Kidney epithelial cell (primary cell): ENCODE measurements around the gene PCBD1. TPM values are rescaled to one million over a fixed set of nuclear protein-coding genes. Genes with fewer than 3 reads are reported as not detected.

Experiments used
- DNase-seq: peaks from one replicate; pipeline ENCODE4 v3.0.0-alpha.2; 2010; ENCODE audit warnings: low read depth
- H3K27me3 ChIP-seq: 2 replicates; pipeline ENCODE4 v1.6.0; 2011; ENCODE audit warnings: low read length; ENCODE audit not compliant: control insufficient read depth, insufficient read depth
- H3K36me3 ChIP-seq: 2 replicates; pipeline ENCODE4 v1.5.1; 2011; ENCODE audit warnings: low read length; ENCODE audit not compliant: control insufficient read depth, insufficient read depth
- H3K4me3 ChIP-seq: 2 replicates; pipeline ENCODE4 v1.5.1; 2011; ENCODE audit warnings: low read depth, mild to moderate bottlenecking, control low read depth, low read length
- total RNA-seq: library from RNA; depleted of rRNA; stranded (reverse); fragments of >200 nt; gene quantifications from 2 replicates; pipeline ENCODE4 v1.2.3, GENCODE V29; 2015
- TF ChIP-seq, protein P1 (sequence below): IDR thresholded peaks from 2 replicates; pipeline ENCODE4 v1.5.1; 2011; ENCODE audit warnings: mild to moderate bottlenecking, moderate library complexity, low read length, control low read depth, inconsistent platforms; ENCODE audit not compliant: insufficient read depth, poor library complexity, severe bottlenecking

Gene PCBD1
- total RNA-seq, 1 donor from 2014 or later, result 72.9 TPM

DNA sequence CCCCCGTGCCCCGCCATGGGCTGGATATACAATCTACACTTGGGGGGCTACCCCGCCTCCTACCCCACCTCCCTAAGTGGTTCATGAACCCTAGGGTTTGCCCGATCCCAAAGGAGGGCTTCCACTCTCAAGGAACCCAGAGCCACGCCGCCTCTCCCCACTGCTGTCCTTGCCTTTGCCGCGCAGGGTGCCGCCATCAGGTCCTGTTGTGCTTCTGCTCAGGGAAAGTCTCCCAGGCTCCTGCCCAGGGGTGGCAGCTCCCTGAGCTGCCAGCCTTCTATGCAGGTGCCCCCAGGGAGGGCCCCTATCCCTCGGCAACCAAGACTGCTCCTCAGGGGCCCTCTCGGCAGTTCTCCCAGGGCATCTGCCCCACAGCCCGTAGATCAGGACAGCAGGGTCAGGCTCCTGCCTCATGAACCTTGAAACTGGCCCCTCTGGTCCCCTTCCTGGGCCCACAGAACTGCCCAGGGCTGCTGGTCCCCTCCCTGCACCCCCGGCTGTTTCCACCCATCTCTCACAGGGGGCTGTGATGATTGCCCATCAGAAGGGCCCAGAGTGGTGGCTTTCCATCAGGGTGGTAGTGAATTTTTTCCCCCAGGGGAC lies 13.0 kb upstream of the PCBD1 start:
- Histone ChIP-seq H3K27me3 (peaks cover 14% of the 10 kb centered on the region), H3K36me3 (no peaks in the 10 kb centered on the region), H3K4me3 (no peak overlapping the region)
- TF ChIP-seq, protein P1, sequence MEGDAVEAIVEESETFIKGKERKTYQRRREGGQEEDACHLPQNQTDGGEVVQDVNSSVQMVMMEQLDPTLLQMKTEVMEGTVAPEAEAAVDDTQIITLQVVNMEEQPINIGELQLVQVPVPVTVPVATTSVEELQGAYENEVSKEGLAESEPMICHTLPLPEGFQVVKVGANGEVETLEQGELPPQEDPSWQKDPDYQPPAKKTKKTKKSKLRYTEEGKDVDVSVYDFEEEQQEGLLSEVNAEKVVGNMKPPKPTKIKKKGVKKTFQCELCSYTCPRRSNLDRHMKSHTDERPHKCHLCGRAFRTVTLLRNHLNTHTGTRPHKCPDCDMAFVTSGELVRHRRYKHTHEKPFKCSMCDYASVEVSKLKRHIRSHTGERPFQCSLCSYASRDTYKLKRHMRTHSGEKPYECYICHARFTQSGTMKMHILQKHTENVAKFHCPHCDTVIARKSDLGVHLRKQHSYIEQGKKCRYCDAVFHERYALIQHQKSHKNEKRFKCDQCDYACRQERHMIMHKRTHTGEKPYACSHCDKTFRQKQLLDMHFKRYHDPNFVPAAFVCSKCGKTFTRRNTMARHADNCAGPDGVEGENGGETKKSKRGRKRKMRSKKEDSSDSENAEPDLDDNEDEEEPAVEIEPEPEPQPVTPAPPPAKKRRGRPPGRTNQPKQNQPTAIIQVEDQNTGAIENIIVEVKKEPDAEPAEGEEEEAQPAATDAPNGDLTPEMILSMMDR, result no peak
- no peak for DNase-seq

DNA sequence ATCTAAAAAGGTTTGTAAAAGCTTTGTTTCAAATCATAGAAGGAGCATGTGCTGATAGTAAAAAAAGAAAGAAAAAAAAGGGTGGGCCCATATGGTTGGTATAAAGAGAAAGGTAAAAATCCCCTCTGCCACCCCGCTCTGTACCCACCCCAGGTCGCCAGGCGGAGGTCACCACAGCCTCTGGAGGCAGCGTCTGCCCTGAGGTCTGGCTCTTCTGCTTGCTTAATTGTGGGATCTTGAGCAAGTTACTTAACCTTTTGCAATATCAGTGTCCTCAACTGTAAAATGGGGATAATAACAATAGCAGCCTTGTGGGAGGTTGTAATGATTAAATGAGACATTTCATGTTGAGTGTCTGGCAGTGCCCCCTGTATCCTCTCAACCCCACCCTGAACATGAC lies 10.7 kb upstream of the PCBD1 start:
- H3K4me3 ChIP-seq, result no peak overlapping the region
- no peak for DNase-seq
- H3K27me3 ChIP-seq, result peaks cover 9% of the 10 kb centered on the region
- no peaks in the 10 kb centered on the region for H3K36me3 ChIP-seq
- TF ChIP-seq, protein P1, result no peak

DNA sequence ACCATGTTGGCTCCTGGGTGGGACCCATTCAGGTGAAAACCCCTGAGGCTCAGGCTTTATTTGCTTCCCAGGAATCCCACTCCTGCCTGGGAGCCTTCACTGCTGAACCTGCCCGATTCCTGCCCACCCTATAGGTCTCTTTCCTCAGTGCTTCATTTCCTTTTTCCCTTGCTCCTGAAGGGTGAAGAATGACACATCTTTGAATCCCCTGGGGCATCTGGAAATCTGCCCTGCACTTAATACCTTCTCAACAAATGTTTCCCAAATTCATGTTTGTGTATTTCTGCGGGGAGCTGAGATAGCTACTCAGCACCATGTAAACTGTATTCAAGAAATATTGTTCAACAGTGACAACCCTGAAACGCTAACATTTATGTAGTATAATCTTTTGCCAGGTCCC lies 10.3 kb upstream of the PCBD1 start:
- no peak overlapping the region for H3K4me3 ChIP-seq
- DNase-seq, result no peak
- TF ChIP-seq, protein P1, result no peak
- H3K27me3 ChIP-seq, result peaks cover 8% of the 10 kb centered on the region
- no peaks in the 10 kb centered on the region for H3K36me3 ChIP-seq

DNA sequence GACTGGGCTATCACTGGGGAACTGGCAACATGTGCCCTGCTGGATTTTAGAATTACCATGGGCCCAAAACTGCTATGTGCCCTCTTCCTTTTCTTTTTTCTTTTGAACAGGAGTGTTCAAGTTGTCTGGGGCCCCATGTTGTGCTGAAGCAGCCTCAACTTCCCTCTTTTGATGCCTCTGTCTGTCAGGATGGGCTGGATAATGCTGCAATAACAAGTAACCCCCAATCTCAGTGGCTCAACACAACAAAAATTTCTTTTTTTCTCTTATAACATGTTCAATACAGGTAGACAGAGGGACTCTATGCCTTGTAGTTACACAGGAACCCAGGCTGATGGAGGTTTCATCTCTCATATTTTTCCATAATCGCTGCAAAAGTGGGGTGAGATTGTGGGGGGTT lies 8.2 kb upstream of the PCBD1 start:
- TF ChIP-seq, protein P1, result no peak
- Histone ChIP-seq H3K36me3 (no peaks in the 10 kb centered on the region), H3K27me3 (peaks cover 5% of the 10 kb centered on the region), H3K4me3 (no peak overlapping the region)
- DNase-seq, result no peak

DNA sequence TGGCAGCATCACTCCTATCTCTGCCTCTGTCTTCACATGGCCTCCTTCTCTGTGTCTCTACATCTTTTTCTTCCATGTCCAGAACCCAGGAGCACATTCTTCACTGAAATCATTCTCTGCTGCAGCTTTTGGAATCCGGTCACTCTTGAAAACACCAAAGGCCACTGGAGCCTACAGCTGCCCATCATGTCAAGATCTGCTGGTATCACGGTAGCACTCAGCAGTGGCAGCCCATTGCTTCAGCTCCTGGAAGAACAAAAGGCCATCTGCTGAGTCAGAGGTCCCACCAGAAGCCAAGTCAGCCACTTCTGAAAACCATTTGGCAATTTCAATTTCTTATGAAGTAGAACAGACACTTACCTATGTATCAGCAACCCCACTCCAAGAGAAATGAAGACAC lies 6.1 kb upstream of the PCBD1 start:
- Histone ChIP-seq H3K36me3 (no peaks in the 10 kb centered on the region), H3K4me3 (no peak overlapping the region), H3K27me3 (no peaks in the 10 kb centered on the region)
- TF ChIP-seq, protein P1, result no peak
- no peak for DNase-seq
